Thyroid gland (tissue), 4 donors: ENCODE data around the gene KLHL41.

ENCODE experiments used
- CTCF ChIP-seq, 6 experiments: fragments of 200-600 bp in 3 of 6; fragments of 450-650 bp in 3 of 6; sonication (generic) in 3 of 6; IDR thresholded peaks; one replicate each; pipeline ENCODE4 v1.5.1; 2016 to 2019; ENCODE audit warnings: antibody characterized with exemption in 6 of 6, mild to moderate bottlenecking in 2 of 6, inconsistent platforms in 1 of 6, moderate library complexity in 1 of 6
- POLR2A ChIP-seq, 2 donors: fragments of 450-650 bp; IDR thresholded peaks; one replicate each; pipeline ENCODE4 v1.6.1; 2017; ENCODE audit warnings: antibody characterized with exemption in 2 of 2, mild to moderate bottlenecking in 2 of 2, moderate library complexity in 1 of 2

GRCh38 chr2:169493360-169493759 lies 16.1 kb upstream of the KLHL41 start:
- TF ChIP-seq POLR2A (IDR thresholded peaks at IDR 0.05) (no peak), CTCF (IDR thresholded peaks at IDR 0.05) (no peak)
